Smooth muscle cell of bladder (primary cell): ENCODE data around the gene NPR3. TPM values are rescaled to one million over a fixed set of nuclear protein-coding genes. Genes with fewer than 3 reads are reported as not detected.

Source experiments
- total RNA-seq: library from RNA; depleted of rRNA; stranded (reverse); fragments of >200 nt; gene quantifications from 2 replicates; pipeline ENCODE4 v1.2.3, GENCODE V29; 2014

NPR3 gene, protein sequence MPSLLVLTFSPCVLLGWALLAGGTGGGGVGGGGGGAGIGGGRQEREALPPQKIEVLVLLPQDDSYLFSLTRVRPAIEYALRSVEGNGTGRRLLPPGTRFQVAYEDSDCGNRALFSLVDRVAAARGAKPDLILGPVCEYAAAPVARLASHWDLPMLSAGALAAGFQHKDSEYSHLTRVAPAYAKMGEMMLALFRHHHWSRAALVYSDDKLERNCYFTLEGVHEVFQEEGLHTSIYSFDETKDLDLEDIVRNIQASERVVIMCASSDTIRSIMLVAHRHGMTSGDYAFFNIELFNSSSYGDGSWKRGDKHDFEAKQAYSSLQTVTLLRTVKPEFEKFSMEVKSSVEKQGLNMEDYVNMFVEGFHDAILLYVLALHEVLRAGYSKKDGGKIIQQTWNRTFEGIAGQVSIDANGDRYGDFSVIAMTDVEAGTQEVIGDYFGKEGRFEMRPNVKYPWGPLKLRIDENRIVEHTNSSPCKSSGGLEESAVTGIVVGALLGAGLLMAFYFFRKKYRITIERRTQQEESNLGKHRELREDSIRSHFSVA
- 144 and 422 TPM in 2 replicates for total RNA-seq

GRCh38 chr5:32710550-32711361 is at the start of gene NPR3:
Gene NPR3, plus strand, starts transcription at chr5:32711321. Its CDS starts 456 bp downstream, at chr5:32711777.

Other genes starting within 250 kb of the NPR3 start
- gene SUB1, start 125.8 kb upstream of the NPR3 start, total RNA-seq = 98.6 and 161 TPM in 2 replicates